NCI-H510A (cell line): Measurements from ENCODE around the gene SUCLA2.
"Not testable (repeated sequence)": the region's sequence is repeated elsewhere in the genome, so short reads cannot be mapped to it uniquely, and the experiment has no call there.

Source experiments
- DNase-seq: peaks from one replicate; lab custom pipeline; 2025; lab: John Stamatoyannopoulos, UW

SUCLA2 gene

DNA sequence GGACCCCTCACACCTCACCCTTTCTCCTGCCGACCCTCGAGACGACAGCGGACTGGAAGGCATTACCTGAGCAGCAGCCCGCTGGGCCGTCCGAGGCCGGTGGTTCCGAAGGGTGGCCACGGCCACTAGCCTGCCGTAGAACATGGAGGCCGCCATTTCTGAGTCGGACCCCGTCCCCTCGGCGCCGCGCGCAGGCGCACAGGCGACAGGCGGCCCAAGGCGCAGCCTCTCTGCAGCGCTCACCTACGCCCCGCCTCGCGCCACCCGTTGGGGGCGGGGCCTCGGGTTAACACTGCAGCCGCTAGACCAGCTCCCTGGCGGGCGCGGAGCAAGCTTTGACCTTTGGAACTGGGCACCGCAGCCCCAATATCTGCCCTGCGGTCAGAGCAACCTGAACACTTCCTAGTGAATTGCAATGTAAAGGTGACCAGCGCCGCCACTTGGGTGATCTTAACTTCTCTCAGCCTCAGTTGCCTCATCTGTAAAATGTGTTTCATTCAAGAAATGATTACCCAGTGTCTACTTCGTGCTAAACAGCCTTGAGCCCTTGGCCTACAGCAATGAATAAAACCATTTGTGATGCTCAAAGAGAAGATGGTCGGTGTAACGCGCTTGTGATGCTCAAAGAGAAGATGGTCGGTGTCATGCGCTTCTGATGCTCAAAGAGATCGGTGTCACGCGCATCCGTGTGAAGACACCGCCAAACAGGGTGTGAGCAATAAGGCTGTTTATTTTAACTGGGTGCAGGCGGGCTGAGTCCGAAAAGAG is at the start of gene SUCLA2:
Gene SUCLA2, minus strand, starts transcription at position 160 of the 768 bp plus-strand sequence. Its CDS starts 4 bp downstream, at position 156.
- DNase-seq = no peak

GRCh38 chr13:48050550-48050949 is 49.5 kb upstream of the SUCLA2 start:
- no peak for DNase-seq

DNA sequence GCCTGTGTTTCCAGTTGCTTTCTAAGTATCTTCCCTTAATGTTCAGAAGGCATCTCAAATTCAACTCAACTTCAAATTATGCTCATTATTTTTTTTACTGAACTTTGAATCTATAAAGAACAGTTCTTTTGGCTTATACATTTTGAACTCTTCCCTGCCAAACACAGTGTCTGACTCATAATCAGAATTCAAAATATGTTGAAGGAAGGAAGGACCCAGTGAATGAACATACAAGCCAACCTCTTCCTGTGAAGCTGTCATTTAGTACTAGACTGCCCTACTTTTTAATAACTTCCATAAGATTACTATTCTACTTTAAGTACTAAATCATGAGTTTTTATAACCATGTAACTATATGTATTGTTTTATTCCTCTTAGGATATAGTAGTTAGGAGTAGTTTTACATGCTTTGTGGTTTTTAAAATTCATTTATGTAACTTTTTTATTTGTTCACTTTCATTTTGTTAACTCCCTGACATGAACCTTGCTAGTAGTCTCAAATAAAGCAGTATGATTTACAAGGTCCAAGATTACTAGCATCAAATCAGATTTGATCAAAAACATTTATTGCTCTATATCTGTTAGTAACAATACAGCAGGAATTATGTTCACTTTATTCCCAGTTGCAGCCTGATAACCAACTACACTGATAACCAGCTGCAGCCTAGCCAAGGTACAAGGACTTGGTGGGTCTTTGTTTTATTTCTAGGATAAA is 42.9 kb upstream of the SUCLA2 start:
- no peak for DNase-seq

DNA sequence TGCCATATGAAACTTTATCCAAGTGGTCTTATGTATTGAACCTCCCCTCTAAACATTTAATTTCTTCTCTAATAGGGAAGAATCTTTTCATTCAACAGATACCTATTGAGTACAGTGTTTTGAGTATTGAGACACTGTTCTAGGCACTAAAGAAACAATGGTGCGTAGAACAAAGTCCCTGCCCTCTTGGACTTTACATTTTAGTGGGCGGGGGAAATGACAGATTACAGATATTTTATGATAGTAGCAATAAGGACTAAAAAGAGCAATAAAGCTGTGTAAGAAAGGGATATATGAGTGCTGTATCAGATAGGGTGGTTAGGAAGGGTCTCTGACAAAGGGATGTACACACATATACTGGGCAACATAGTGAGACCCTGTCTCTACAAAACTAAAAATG is 41.8 kb upstream of the SUCLA2 start:
- no peak for DNase-seq

GRCh38 chr13:48040896-48041295 is 39.8 kb upstream of the SUCLA2 start:
- DNase-seq = no peak

DNA sequence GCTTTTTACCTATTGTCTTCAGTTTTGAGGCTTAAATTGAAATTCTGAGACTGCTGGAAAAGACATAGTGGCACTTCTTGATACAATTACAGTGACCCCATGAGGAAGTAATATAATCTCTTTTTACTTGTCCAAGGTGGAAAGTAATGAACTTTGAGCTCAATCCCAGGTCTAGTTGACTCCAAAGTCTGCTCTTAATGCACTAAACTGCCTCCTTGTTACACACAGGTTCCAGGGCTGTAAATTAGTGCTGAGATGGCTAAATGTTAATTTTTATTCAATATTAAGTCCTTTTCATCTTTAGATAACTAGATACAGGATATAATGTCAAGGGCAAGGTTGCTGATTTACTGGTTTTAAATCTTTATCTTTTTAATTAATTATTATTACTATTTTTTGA is 39.0 kb upstream of the SUCLA2 start:
- no peak for DNase-seq

DNA sequence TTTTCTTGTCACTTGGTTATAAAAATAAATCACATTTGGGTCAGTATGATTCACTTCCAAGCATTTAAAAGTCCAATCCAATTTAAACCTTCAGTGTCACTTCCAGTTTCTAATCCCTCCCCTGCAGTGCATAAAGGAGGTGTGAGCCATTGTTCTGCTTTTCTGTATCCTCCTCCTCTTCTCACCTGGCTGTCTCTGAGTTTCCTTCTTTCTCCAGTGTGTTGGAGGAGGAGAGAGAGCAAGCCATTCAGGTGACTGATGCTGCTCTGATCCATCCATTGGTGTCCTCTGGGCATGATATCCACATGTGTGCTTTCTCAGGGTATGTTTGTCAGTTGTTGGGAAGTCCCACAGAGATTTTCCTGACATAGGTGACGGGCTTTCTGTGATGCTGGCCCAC is 37.7 kb upstream of the SUCLA2 start:
- DNase-seq = no peak

DNA sequence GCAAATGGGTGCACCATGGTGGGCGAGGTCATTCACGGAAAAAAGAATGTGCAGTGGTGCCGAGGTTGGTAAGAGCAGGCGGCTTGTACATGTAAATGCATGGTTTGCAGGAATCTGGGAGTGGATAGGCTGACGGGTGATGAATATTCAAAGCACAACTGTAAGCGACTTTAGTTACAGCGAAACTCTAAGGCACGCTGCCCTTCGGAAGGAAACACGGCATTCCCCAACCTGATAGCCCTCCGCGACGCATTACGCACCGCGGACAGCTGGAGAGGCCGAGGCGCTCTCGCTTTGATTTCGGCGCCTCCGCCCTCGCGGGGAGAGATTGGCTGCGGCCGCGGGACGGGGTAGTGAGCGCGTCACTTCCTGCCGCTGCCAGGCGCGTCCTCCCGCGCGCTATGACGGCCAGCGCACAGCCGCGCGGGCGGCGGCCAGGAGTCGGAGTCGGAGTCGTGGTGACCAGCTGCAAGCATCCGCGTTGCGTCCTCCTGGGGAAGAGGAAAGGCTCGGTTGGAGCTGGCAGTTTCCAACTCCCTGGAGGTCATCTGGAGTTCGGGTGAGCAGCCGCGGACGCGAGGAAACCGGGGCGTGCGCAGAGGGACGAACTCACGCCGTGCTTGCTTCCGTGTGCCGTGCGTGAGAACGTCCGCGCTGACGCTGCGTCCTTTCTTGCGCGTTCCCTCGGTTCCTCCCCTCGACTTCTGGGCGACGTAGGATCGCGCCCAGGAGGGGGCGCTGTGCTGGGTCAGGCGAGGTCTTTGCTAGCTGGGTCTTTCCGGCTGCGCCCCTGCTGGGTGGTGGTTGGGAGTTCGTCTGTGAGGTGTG is 36.5 kb upstream of the SUCLA2 start, which contains the start of gene NUDT15:
Gene NUDT15, plus strand, starts transcription at position 381 of the 828 bp plus-strand sequence. Its CDS starts 21 bp downstream, at position 402.
- peak; percentile 48 for DNase-seq

GRCh38 chr13:48029859-48030258 is 28.8 kb upstream of the SUCLA2 start:
- DNase-seq = no peak

DNA sequence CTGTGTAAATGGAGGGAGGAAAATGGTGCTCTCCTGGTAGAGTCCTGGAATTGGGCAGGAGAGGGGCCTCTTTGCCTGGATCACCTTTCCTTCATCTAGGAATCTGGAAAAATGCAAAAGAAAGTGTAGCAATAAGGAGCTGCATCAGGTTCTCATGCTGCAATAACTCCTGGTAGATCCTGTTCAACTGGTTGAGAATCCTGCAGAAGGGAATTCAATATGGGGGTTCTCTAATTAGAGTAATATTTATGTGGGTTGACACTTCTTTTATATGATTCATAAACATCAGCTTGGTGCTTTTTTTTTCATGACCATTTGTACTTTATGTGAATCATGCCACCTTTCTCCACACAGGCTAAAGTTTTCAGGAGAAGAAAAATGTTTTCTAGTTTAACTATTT is 27.0 kb upstream of the SUCLA2 start:
- no peak for DNase-seq

DNA sequence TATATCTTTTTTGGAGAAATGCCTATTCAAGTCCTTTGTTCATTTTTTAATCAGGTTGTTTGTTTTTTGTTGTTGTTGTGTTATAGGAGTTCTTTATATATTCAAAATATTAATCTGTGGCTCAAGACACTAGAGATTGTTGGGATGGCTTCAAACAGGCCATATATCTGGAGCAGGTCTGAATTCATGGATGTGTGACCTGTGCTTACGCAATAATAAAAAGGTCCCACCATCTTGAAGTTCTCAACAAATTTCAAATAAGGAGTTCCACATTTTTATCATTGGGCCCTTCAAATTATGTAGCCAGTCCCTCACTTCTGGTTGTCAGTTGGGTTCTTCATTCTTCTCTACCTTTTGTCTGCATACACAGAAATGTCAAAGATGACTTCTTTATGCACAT is 18.7 kb upstream of the SUCLA2 start:
- no peak for DNase-seq

- no peak for DNase-seq
These were observed 17.6 kb upstream of the SUCLA2 start for GRCh38 chr13:48018637-48019036.

DNA sequence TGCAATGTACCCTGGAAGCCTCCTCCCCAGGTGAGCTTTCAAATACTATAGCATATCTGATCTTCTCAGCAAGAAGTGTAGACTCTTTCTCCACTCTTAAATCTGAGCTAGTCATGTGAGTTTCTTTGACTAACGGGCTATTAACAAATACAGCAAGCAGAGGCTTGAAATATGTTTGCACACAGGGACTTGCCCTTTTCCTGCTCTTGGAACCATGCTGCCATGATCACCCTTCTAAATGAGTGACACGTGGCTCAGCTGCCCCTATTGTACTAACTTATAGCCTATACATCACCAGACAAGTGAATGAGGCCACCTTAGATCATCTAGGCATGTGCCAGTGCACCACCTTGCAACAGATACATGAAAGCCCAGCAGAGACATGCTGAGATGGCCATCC is 13.3 kb upstream of the SUCLA2 start:
- DNase-seq = no peak

GRCh38 chr13:48012668-48013067 is 11.6 kb upstream of the SUCLA2 start:
- no peak for DNase-seq

DNA sequence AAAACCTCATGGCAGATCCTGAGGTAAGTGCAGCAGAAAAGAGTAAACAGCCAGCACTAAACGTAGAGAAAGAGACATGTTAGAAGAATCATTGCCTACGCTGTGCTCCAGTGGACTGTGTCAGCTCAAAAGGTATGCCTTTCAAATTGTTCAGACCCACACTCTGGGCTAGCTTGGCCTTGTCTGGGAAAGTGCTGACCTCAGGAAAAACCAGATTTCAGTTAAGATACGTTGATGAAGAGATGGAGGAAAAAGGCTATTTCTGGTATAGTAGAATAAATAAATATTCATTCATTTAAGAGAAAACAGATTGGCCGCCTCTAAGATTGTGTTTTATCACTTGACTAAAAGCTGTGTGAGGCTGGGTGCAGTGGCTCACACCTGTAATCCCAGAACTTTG is 9.6 kb upstream of the SUCLA2 start:
- no peak for DNase-seq

GRCh38 chr13:48009284-48009683 is 8.2 kb upstream of the SUCLA2 start:
- no peak for DNase-seq

GRCh38 chr13:48006396-48006795 is 5.3 kb upstream of the SUCLA2 start:
- DNase-seq = no peak

- DNase-seq = no peak
These were observed 3.1 kb upstream of the SUCLA2 start for GRCh38 chr13:48004201-48004600.

DNA sequence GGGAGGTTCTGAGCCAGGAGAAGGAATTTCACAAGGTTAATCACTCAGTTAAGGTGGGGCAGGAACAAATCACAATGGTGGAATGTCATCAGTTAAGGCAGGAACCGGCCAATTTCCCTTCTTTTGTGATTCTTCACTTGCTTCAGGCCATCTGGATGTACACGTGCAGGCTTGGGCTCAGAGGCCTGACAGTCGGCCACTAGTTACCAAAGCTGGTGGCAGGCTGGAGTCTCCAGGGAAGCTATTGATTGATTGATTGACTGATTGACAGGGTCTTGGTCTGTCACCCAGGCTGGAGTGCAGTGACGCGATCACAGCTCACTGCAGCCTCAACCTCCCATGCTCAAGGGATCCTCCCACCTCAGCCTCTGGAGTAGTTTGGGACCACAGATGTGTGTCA is 926 bp upstream of the SUCLA2 start:
- DNase-seq = not testable (repeated sequence)

DNA sequence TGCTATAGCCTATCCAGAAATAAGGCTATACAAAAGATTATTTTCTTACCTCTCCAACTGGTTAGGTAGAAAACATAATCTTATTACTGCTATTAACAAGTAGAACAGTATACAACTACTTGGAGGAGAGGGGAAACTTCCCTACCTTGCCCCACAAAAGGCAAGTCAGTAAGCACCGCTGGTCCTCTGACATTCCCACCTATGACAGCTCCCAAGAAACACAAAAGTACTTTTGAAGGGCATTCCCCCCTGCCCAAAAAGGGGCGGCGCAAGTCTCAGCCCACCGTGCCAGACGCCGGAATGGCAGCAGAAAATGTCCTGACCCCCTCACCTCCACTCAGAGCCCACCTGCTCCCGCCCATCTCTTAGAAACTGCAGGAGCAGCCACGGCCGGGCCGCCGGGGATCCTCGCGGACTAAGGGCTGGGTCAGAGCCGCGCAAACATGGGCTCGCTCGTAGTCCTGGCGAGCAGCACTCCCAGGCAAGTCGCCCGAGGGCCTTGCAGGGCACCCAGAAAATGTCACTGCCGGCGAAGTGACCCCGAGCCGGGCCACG is 437 bp downstream of the SUCLA2 start:
- no peak for DNase-seq

GRCh38 chr13:47999973-48000372 is 1.1 kb downstream of the SUCLA2 start:
- DNase-seq = no peak

- DNase-seq = no peak
These were observed 3.7 kb downstream of the SUCLA2 start for GRCh38 chr13:47997384-47997783.
